ENCODE data around the gene EDNRA. TPM values are rescaled to one million over a fixed set of nuclear protein-coding genes. Genes with fewer than 3 reads are reported as not detected.

EDNRA gene
- total and polyA plus RNA-seq, 4 experiments from 2014 or later = not detected

GRCh38 chr4:147526272-147526654 lies 45.4 kb downstream of the EDNRA start:
- Histone ChIP-seq H3K27ac (ENCODE audit: low read depth, low read length) (no peak overlapping the region), H3K4me1 (ENCODE audit: insufficient read depth, low read length) (no peaks in the 10 kb centered on the region), H3K4me3 (ENCODE audit: low read length in 2 of 2) (no peak overlapping the region), H3K36me3 (ENCODE audit: insufficient read depth, low read length) (no peaks in the 10 kb centered on the region), H3K27me3 (ENCODE audit: insufficient read depth, low read length) (no peaks in the 10 kb centered on the region), H3K9me3 (ENCODE audit: control insufficient read depth in 1 of 2, low read length in 2 of 2) (no peaks in the 10 kb centered on the region)
- H3K9me3 Mint-ChIP-seq = no peaks in the 10 kb centered on the region
- no peaks in the 10 kb centered on the region for H3K4me1 Mint-ChIP-seq
- H3K27me3 Mint-ChIP-seq = peaks cover 1 to 2% of the 10 kb centered on the region in 2 donors
- CTCF ChIA-PET (ENCODE audit: partially characterized antibody) = interaction anchor here (1.0 to 1.3 kb wide), 2 partner anchors 14 to 341 kb away, joined by 3 read pairs; no protein-coding TSS in a partner anchor
- intact Hi-C loops (cut with micrococcal nuclease) = no loop called here
- DNase-seq = no peak
- POLR2A ChIA-PET (ENCODE audit: partially characterized antibody) = no interaction called here
- no peaks in the 10 kb centered on the region for H3K36me3 Mint-ChIP-seq
- no peak overlapping the region for H3K27ac Mint-ChIP-seq
- H3K4me3 Mint-ChIP-seq = no peak overlapping the region

DNA sequence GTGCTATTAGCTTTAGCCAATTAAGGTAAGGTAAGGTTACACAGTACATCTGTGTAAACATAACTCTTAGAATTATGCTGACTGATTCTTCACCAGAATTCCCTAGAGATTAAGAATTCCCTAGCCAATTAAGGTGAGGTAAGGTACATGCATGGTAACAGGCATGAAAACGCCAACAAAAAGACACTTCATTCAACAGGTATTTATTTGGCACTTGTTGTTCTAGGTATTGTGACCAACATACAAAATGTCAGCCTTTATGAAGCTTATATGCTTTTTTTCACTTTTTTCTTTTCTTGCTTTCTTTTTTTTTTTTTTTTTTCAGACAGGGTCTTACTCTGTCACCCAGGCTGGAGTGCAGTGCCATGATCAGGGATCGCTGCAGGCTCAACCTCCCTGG lies 47.2 kb downstream of the EDNRA start:
- intact Hi-C loops (cut with micrococcal nuclease) = no loop called here
- Histone ChIP-seq H3K4me3 (ENCODE audit: low read length in 2 of 2) (no peak overlapping the region), H3K27ac (ENCODE audit: low read depth, low read length) (no peak overlapping the region), H3K4me1 (ENCODE audit: insufficient read depth, low read length) (no peaks in the 10 kb centered on the region), H3K9me3 (ENCODE audit: control insufficient read depth in 1 of 2, low read length in 2 of 2) (no peaks in the 10 kb centered on the region), H3K36me3 (ENCODE audit: insufficient read depth, low read length) (no peaks in the 10 kb centered on the region), H3K27me3 (ENCODE audit: insufficient read depth, low read length) (no peaks in the 10 kb centered on the region)
- Mint-ChIP-seq H3K4me3 (no peak overlapping the region), H3K4me1 (no peaks in the 10 kb centered on the region), H3K9me3 (no peaks in the 10 kb centered on the region), H3K27me3 (peaks cover 1 to 3% of the 10 kb centered on the region in 2 donors), H3K27ac (no peak overlapping the region), H3K36me3 (no peaks in the 10 kb centered on the region)
- CTCF ChIA-PET (ENCODE audit: partially characterized antibody) = interaction anchor here (1.6 to 2.3 kb wide), 2 partner anchors 9 to 339 kb away, joined by 6 to 12 read pairs; no protein-coding TSS in a partner anchor
- POLR2A ChIA-PET (ENCODE audit: partially characterized antibody) = no interaction called here
- no peak for DNase-seq

GRCh38 chr4:147530134-147530533 lies 49.2 kb downstream of the EDNRA start:
- Mint-ChIP-seq H3K36me3 (no peaks in the 10 kb centered on the region), H3K27me3 (peaks cover 4% of the 10 kb centered on the region in 2 donors), H3K4me1 (no peaks in the 10 kb centered on the region), H3K27ac (no peak overlapping the region), H3K9me3 (no peaks in the 10 kb centered on the region), H3K4me3 (no peak overlapping the region)
- no peak overlapping the region for H3K4me3 ChIP-seq (ENCODE audit: low read length in 2 of 2)
- H3K4me1 ChIP-seq (ENCODE audit: insufficient read depth, low read length) = no peaks in the 10 kb centered on the region
- ChIA-PET POLR2A (ENCODE audit: partially characterized antibody) (no interaction called here), CTCF (ENCODE audit: partially characterized antibody) (interaction anchor here (2.4 kb wide), 1 partner anchor 11 kb away, joined by 6 read pairs; no protein-coding TSS in a partner anchor)
- H3K36me3 ChIP-seq (ENCODE audit: insufficient read depth, low read length) = no peaks in the 10 kb centered on the region
- no peaks in the 10 kb centered on the region for H3K27me3 ChIP-seq (ENCODE audit: insufficient read depth, low read length)
- no peak for DNase-seq
- no peaks in the 10 kb centered on the region for H3K9me3 ChIP-seq (ENCODE audit: control insufficient read depth in 1 of 2, low read length in 2 of 2)
- no peak overlapping the region for H3K27ac ChIP-seq (ENCODE audit: low read depth, low read length)
- intact Hi-C loops (cut with micrococcal nuclease) = no loop called here

DNA sequence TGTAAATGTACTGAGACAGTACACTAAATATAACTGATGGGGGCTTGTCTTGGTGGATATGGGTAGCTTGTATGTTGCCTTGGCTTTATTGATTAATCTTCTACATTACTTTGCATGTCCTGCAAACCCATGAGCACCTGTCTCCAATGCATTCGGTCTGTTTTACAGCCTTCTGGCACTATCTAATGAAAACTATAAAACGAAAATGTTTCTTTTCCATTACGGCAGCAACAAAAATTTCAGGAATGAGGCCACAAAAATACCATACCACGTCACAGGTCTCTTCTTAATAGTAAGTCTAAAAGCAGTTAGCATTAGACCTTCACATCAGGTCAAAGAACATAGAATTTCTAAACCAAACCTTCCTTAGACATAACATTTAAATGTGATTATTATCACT lies 49.8 kb downstream of the EDNRA start:
- Mint-ChIP-seq H3K4me3 (no peak overlapping the region), H3K36me3 (no peaks in the 10 kb centered on the region), H3K27ac (no peak overlapping the region), H3K9me3 (no peaks in the 10 kb centered on the region), H3K4me1 (no peaks in the 10 kb centered on the region), H3K27me3 (peaks cover 4% of the 10 kb centered on the region in 2 donors)
- intact Hi-C loops (cut with micrococcal nuclease) = no loop called here
- Histone ChIP-seq H3K27me3 (ENCODE audit: insufficient read depth, low read length) (no peaks in the 10 kb centered on the region), H3K4me3 (ENCODE audit: low read length in 2 of 2) (no peak overlapping the region), H3K9me3 (ENCODE audit: control insufficient read depth in 1 of 2, low read length in 2 of 2) (no peaks in the 10 kb centered on the region), H3K4me1 (ENCODE audit: insufficient read depth, low read length) (no peaks in the 10 kb centered on the region), H3K36me3 (ENCODE audit: insufficient read depth, low read length) (no peaks in the 10 kb centered on the region), H3K27ac (ENCODE audit: low read depth, low read length) (no peak overlapping the region)
- POLR2A ChIA-PET (ENCODE audit: partially characterized antibody) = no interaction called here
- CTCF ChIA-PET (ENCODE audit: partially characterized antibody) = interaction anchor here (2.4 kb wide), 1 partner anchor 12 kb away, joined by 6 read pairs; no protein-coding TSS in a partner anchor
- no peak for DNase-seq

GRCh38 chr4:147532896-147533295 lies 52.0 kb downstream of the EDNRA start:
- Mint-ChIP-seq H3K36me3 (no peaks in the 10 kb centered on the region), H3K4me1 (no peaks in the 10 kb centered on the region), H3K27ac (no peak overlapping the region), H3K27me3 (peaks cover 6% of the 10 kb centered on the region in 2 donors), H3K4me3 (no peak overlapping the region), H3K9me3 (no peaks in the 10 kb centered on the region)
- no peaks in the 10 kb centered on the region for H3K4me1 ChIP-seq (ENCODE audit: insufficient read depth, low read length)
- H3K36me3 ChIP-seq (ENCODE audit: insufficient read depth, low read length) = no peaks in the 10 kb centered on the region
- H3K27ac ChIP-seq (ENCODE audit: low read depth, low read length) = no peak overlapping the region
- H3K9me3 ChIP-seq (ENCODE audit: control insufficient read depth in 1 of 2, low read length in 2 of 2) = no peaks in the 10 kb centered on the region
- no peak overlapping the region for H3K4me3 ChIP-seq (ENCODE audit: low read length in 2 of 2)
- POLR2A ChIA-PET (ENCODE audit: partially characterized antibody) = no interaction called here
- CTCF ChIA-PET (ENCODE audit: partially characterized antibody) = no interaction called here
- intact Hi-C loops (cut with micrococcal nuclease) = no loop called here
- no peaks in the 10 kb centered on the region for H3K27me3 ChIP-seq (ENCODE audit: insufficient read depth, low read length)
- no peak for DNase-seq

GRCh38 chr4:147533331-147533730 lies 52.4 kb downstream of the EDNRA start:
- H3K36me3 Mint-ChIP-seq = no peaks in the 10 kb centered on the region
- H3K4me3 ChIP-seq (ENCODE audit: low read length in 2 of 2) = no peak overlapping the region
- POLR2A ChIA-PET (ENCODE audit: partially characterized antibody) = no interaction called here

GRCh38 chr4:147535124-147535523 lies 54.2 kb downstream of the EDNRA start:
- Histone ChIP-seq H3K4me1 (ENCODE audit: insufficient read depth, low read length) (no peaks in the 10 kb centered on the region), H3K27me3 (ENCODE audit: insufficient read depth, low read length) (no peaks in the 10 kb centered on the region), H3K36me3 (ENCODE audit: insufficient read depth, low read length) (no peaks in the 10 kb centered on the region), H3K4me3 (ENCODE audit: low read length in 2 of 2) (no peak overlapping the region), H3K27ac (ENCODE audit: low read depth, low read length) (no peak overlapping the region), H3K9me3 (ENCODE audit: control insufficient read depth in 1 of 2, low read length in 2 of 2) (no peaks in the 10 kb centered on the region)
- H3K9me3 Mint-ChIP-seq = no peaks in the 10 kb centered on the region
- H3K4me1 Mint-ChIP-seq = no peaks in the 10 kb centered on the region
- no peak overlapping the region for H3K4me3 Mint-ChIP-seq
- ChIA-PET CTCF (ENCODE audit: partially characterized antibody) (no interaction called here), POLR2A (ENCODE audit: partially characterized antibody) (interaction anchor here (0.5 kb wide), 1 partner anchor 18 kb away, joined by 4 read pairs; no protein-coding TSS in a partner anchor)
- intact Hi-C loops (cut with micrococcal nuclease) = no loop called here
- no peak for DNase-seq
- H3K27me3 Mint-ChIP-seq = peaks cover 8 to 12% of the 10 kb centered on the region in 2 donors
- H3K27ac Mint-ChIP-seq = no peak overlapping the region
- H3K36me3 Mint-ChIP-seq = no peaks in the 10 kb centered on the region

More at GRCh38 chr4:147533331-147533730, 52.4 kb downstream of the EDNRA start:
- no peaks in the 10 kb centered on the region for H3K4me1 ChIP-seq (ENCODE audit: insufficient read depth, low read length)
- no peaks in the 10 kb centered on the region for H3K4me1 Mint-ChIP-seq
- H3K27me3 ChIP-seq (ENCODE audit: insufficient read depth, low read length) = no peaks in the 10 kb centered on the region
- H3K4me3 Mint-ChIP-seq = no peak overlapping the region
- CTCF ChIA-PET (ENCODE audit: partially characterized antibody) = no interaction called here
- no peaks in the 10 kb centered on the region for H3K9me3 Mint-ChIP-seq
- no peaks in the 10 kb centered on the region for H3K9me3 ChIP-seq (ENCODE audit: control insufficient read depth in 1 of 2, low read length in 2 of 2)
- H3K27me3 Mint-ChIP-seq = peaks cover 6% of the 10 kb centered on the region in 2 donors
- H3K36me3 ChIP-seq (ENCODE audit: insufficient read depth, low read length) = no peaks in the 10 kb centered on the region
- DNase-seq = no peak
- intact Hi-C loops (cut with micrococcal nuclease) = no loop called here
- no peak overlapping the region for H3K27ac Mint-ChIP-seq
- no peak overlapping the region for H3K27ac ChIP-seq (ENCODE audit: low read depth, low read length)

GRCh38 chr4:147538711-147539110 lies 57.8 kb downstream of the EDNRA start:
- Mint-ChIP-seq H3K27me3 (peaks cover 10 to 14% of the 10 kb centered on the region in 2 donors), H3K4me1 (no peaks in the 10 kb centered on the region), H3K4me3 (no peak overlapping the region), H3K36me3 (no peaks in the 10 kb centered on the region), H3K9me3 (no peaks in the 10 kb centered on the region), H3K27ac (no peak overlapping the region)
- Histone ChIP-seq H3K27ac (ENCODE audit: low read depth, low read length) (no peak overlapping the region), H3K36me3 (ENCODE audit: insufficient read depth, low read length) (no peaks in the 10 kb centered on the region), H3K4me1 (ENCODE audit: insufficient read depth, low read length) (no peaks in the 10 kb centered on the region), H3K9me3 (ENCODE audit: control insufficient read depth in 1 of 2, low read length in 2 of 2) (no peaks in the 10 kb centered on the region), H3K27me3 (ENCODE audit: insufficient read depth, low read length) (no peaks in the 10 kb centered on the region), H3K4me3 (ENCODE audit: low read length in 2 of 2) (no peak overlapping the region)
- ChIA-PET POLR2A (ENCODE audit: partially characterized antibody) (no interaction called here), CTCF (ENCODE audit: partially characterized antibody) (no interaction called here)
- intact Hi-C loops (cut with micrococcal nuclease) = no loop called here
- no peak for DNase-seq

Data from CD4-positive, alpha-beta memory T cell (primary cell).